Astrocyte of the spinal cord (primary cell): ENCODE data around the gene MYO16.
A peak's percentile ranks its signal among the peaks of the same experiment; 100 is the strongest.

Source experiments
- DNase-seq: peaks from one replicate; pipeline ENCODE4 v3.0.0; 2011; ENCODE audit warnings: low read depth, low spot score
- H3K4me3 ChIP-seq: 2 replicates; pipeline ENCODE4 v1.5.1; 2011; ENCODE audit warnings: low read depth, mild to moderate bottlenecking, low read length, moderate library complexity
- CTCF ChIP-seq: IDR thresholded peaks from 2 replicates; pipeline ENCODE4 v1.5.1; 2012; ENCODE audit warnings: low read depth, mild to moderate bottlenecking, low read length, inconsistent platforms
- in situ Hi-C: cut with HindIII; loops from 2 replicates; pipeline ENCODE4 v1.10.0; 2017; ENCODE audit warnings: low sequenced_read_pairs

The MYO16 gene

GRCh38 chr13:108961542-108962125 is 332.2 kb downstream of the MYO16 start:
- no peak overlapping the region for H3K4me3 ChIP-seq
- in situ Hi-C loops = no loop called here
- TF ChIP-seq CTCF = peak; percentile 63
- peak; percentile 59 for DNase-seq

- no peak for DNase-seq
- in situ Hi-C loops = no loop called here
- H3K4me3 ChIP-seq = no peak overlapping the region
- no peak for TF ChIP-seq CTCF
Measured at GRCh38 chr13:108962654-108963053, 333.2 kb downstream of the MYO16 start.

- no peak overlapping the region for H3K4me3 ChIP-seq
- DNase-seq = no peak
- TF ChIP-seq CTCF = no peak
- in situ Hi-C loops = no loop called here
Measured at GRCh38 chr13:108963276-108963810, 333.9 kb downstream of the MYO16 start.

GRCh38 chr13:108963846-108964600 is 334.6 kb downstream of the MYO16 start:
- no peak overlapping the region for H3K4me3 ChIP-seq
- TF ChIP-seq CTCF = no peak
- DNase-seq = peak; percentile 39
- in situ Hi-C loops = no loop called here

GRCh38 chr13:108964606-108965005 is 335.2 kb downstream of the MYO16 start:
- H3K4me3 ChIP-seq = no peak overlapping the region
- no peak for TF ChIP-seq CTCF
- in situ Hi-C loops = no loop called here
- no peak for DNase-seq

GRCh38 chr13:108967371-108967770 is 338.0 kb downstream of the MYO16 start:
- no peak for DNase-seq
- in situ Hi-C loops = no loop called here
- H3K4me3 ChIP-seq = no peak overlapping the region
- no peak for TF ChIP-seq CTCF
